ENCODE measurements around the gene RAPGEF3. TPM values are rescaled to one million over a fixed set of nuclear protein-coding genes. Genes with fewer than 3 reads are reported as not detected.
A peak's percentile ranks its signal among the peaks of the same experiment; 100 is the strongest.

RAPGEF3 gene
- total RNA-seq, 1 experiment from 2014 or later: 1.1 TPM

- in situ Hi-C loops (cut with HindIII; ENCODE audit: low pct_unique_long_range_greater_than_20kb, low sequenced_read_pairs): no loop called here
- DNase-seq (ENCODE audit: low read depth, low spot score): no peak
These were observed 23.0 kb upstream of the RAPGEF3 start for GRCh38 chr12:47781479-47782371.

GRCh38 chr12:47779943-47780504, 21.3 kb upstream of the RAPGEF3 start:
- no peak for DNase-seq (ENCODE audit: low read depth, low spot score)
- in situ Hi-C loops (cut with HindIII; ENCODE audit: low pct_unique_long_range_greater_than_20kb, low sequenced_read_pairs): no loop called here

- in situ Hi-C loops (cut with HindIII; ENCODE audit: low pct_unique_long_range_greater_than_20kb, low sequenced_read_pairs): no loop called here
- peak; percentile 90 for DNase-seq (ENCODE audit: low read depth, low spot score)
These were observed 20.7 kb upstream of the RAPGEF3 start for GRCh38 chr12:47779301-47779942.

- no peak for DNase-seq (ENCODE audit: low read depth, low spot score)
- in situ Hi-C loops (cut with HindIII; ENCODE audit: low pct_unique_long_range_greater_than_20kb, low sequenced_read_pairs): no loop called here
These were observed 20.2 kb upstream of the RAPGEF3 start for GRCh38 chr12:47778881-47779280.

- DNase-seq (ENCODE audit: low read depth, low spot score): peak; percentile 61
- in situ Hi-C loops (cut with HindIII; ENCODE audit: low pct_unique_long_range_greater_than_20kb, low sequenced_read_pairs): no loop called here
These were observed 19.3 kb upstream of the RAPGEF3 start for GRCh38 chr12:47777741-47778558.

- no peak for DNase-seq (ENCODE audit: low read depth, low spot score)
- in situ Hi-C loops (cut with HindIII; ENCODE audit: low pct_unique_long_range_greater_than_20kb, low sequenced_read_pairs): no loop called here
These were observed 18.5 kb upstream of the RAPGEF3 start for GRCh38 chr12:47777151-47777550.

GRCh38 chr12:47776471-47777143, 17.9 kb upstream of the RAPGEF3 start:
- DNase-seq (ENCODE audit: low read depth, low spot score): no peak
- in situ Hi-C loops (cut with HindIII; ENCODE audit: low pct_unique_long_range_greater_than_20kb, low sequenced_read_pairs): no loop called here

- in situ Hi-C loops (cut with HindIII; ENCODE audit: low pct_unique_long_range_greater_than_20kb, low sequenced_read_pairs): no loop called here
- no peak for DNase-seq (ENCODE audit: low read depth, low spot score)
These were observed 16.6 kb upstream of the RAPGEF3 start for GRCh38 chr12:47775100-47775911.

- in situ Hi-C loops (cut with HindIII; ENCODE audit: low pct_unique_long_range_greater_than_20kb, low sequenced_read_pairs): no loop called here
- DNase-seq (ENCODE audit: low read depth, low spot score): no peak
These were observed 16.0 kb upstream of the RAPGEF3 start for GRCh38 chr12:47774663-47775062.

GRCh38 chr12:47773858-47774580, 15.3 kb upstream of the RAPGEF3 start:
- in situ Hi-C loops (cut with HindIII; ENCODE audit: low pct_unique_long_range_greater_than_20kb, low sequenced_read_pairs): no loop called here

GRCh38 chr12:47773062-47773857, 14.6 kb upstream of the RAPGEF3 start, which contains the start of gene SLC48A1:
Gene SLC48A1 (plus strand): TSS chr12:47773238. CDS start chr12:47773305, 67 bp downstream.
- in situ Hi-C loops (cut with HindIII; ENCODE audit: low pct_unique_long_range_greater_than_20kb, low sequenced_read_pairs): no loop called here
- peak; percentile 63 for DNase-seq (ENCODE audit: low read depth, low spot score)

More at GRCh38 chr12:47773858-47774580, 15.3 kb upstream of the RAPGEF3 start:
- DNase-seq (ENCODE audit: low read depth, low spot score): no peak

GRCh38 chr12:47772738-47773061, 14.0 kb upstream of the RAPGEF3 start:
- in situ Hi-C loops (cut with HindIII; ENCODE audit: low pct_unique_long_range_greater_than_20kb, low sequenced_read_pairs): no loop called here
- no peak for DNase-seq (ENCODE audit: low read depth, low spot score)

GRCh38 chr12:47772094-47772660, 13.5 kb upstream of the RAPGEF3 start:
- in situ Hi-C loops (cut with HindIII; ENCODE audit: low pct_unique_long_range_greater_than_20kb, low sequenced_read_pairs): no loop called here
- no peak for DNase-seq (ENCODE audit: low read depth, low spot score)

- no peak for DNase-seq (ENCODE audit: low read depth, low spot score)
- in situ Hi-C loops (cut with HindIII; ENCODE audit: low pct_unique_long_range_greater_than_20kb, low sequenced_read_pairs): no loop called here
These were observed 12.6 kb upstream of the RAPGEF3 start for GRCh38 chr12:47771304-47771703.

- in situ Hi-C loops (cut with HindIII; ENCODE audit: low pct_unique_long_range_greater_than_20kb, low sequenced_read_pairs): no loop called here
- DNase-seq (ENCODE audit: low read depth, low spot score): no peak
These were observed 11.5 kb upstream of the RAPGEF3 start for GRCh38 chr12:47770086-47770726.

Measured in SK-MEL-5 (cell line).